IPS-15b (cell line): ENCODE results near the gene LASP1.

Source experiments
- H3K27me3 ChIP-seq: one replicate; pipeline ENCODE4 v1.6.1; 2013; ENCODE audit warnings: low read length; ENCODE audit not compliant: control insufficient read depth, insufficient read depth
- H3K36me3 ChIP-seq: one replicate; pipeline ENCODE4 v1.6.1; 2013; ENCODE audit warnings: low read length; ENCODE audit not compliant: control insufficient read depth, insufficient read depth
- H3K4me1 ChIP-seq: one replicate; pipeline ENCODE4 v1.6.1; 2013; ENCODE audit warnings: mild to moderate bottlenecking, low read length; ENCODE audit not compliant: control insufficient read depth, insufficient read depth
- H3K4me3 ChIP-seq: one replicate; pipeline ENCODE4 v1.5.1; 2013; ENCODE audit warnings: low read depth, low read length
- H3K9ac ChIP-seq: one replicate; pipeline ENCODE4 v1.6.1; 2013; ENCODE audit warnings: low read depth, mild to moderate bottlenecking, low read length
- H3K9me3 ChIP-seq: one replicate; pipeline ENCODE4 v1.6.1; 2013; ENCODE audit warnings: mild to moderate bottlenecking, low read length; ENCODE audit not compliant: control insufficient read depth, insufficient read depth

Gene LASP1

GRCh38 chr17:38969281-38969680, 99.4 kb downstream of the LASP1 start:
- Histone ChIP-seq H3K9me3 (no peaks in the 10 kb centered on the region), H3K4me3 (no peak overlapping the region), H3K9ac (no peak overlapping the region), H3K27me3 (no peaks in the 10 kb centered on the region), H3K4me1 (peaks cover 8% of the 10 kb centered on the region), H3K36me3 (no peaks in the 10 kb centered on the region)

GRCh38 chr17:38970128-38970527, 100.3 kb downstream of the LASP1 start:
- H3K4me1 ChIP-seq = peaks cover 8% of the 10 kb centered on the region
- no peaks in the 10 kb centered on the region for H3K27me3 ChIP-seq
- no peak overlapping the region for H3K4me3 ChIP-seq
- no peak overlapping the region for H3K9ac ChIP-seq
- no peaks in the 10 kb centered on the region for H3K36me3 ChIP-seq
- H3K9me3 ChIP-seq = no peaks in the 10 kb centered on the region

- no peaks in the 10 kb centered on the region for H3K27me3 ChIP-seq
- H3K9me3 ChIP-seq = no peaks in the 10 kb centered on the region
- H3K36me3 ChIP-seq = no peaks in the 10 kb centered on the region
- no peak overlapping the region for H3K9ac ChIP-seq
- peaks cover 8% of the 10 kb centered on the region for H3K4me1 ChIP-seq
- H3K4me3 ChIP-seq = no peak overlapping the region
Observed at GRCh38 chr17:38970804-38971203, 100.9 kb downstream of the LASP1 start.
